HepG2 (cell line): ENCODE results near the gene ARMCX4.

Experiments used
- CHD2 ChIP-seq: IDR thresholded peaks from 2 replicates; pipeline ENCODE4 v1.6.1; 2011; ENCODE audit warnings: low read depth, low read length, improper control_type of control experiment
- FOXP1 ChIP-seq, 2 experiments: fragments of 450-650 bp in 1 of 2; IDR thresholded peaks; 2 replicates each; pipeline ENCODE4 v1.6.1; 2017 to 2018; ENCODE audit warnings: antibody characterized with exemption in 1 of 2
- JUND ChIP-seq: sonication (generic); formaldehyde crosslinking; IDR thresholded peaks from 2 replicates; pipeline ENCODE4 v1.8.0; 2022; ENCODE audit warnings: mild to moderate bottlenecking, missing genetic modification reagents
- MYC ChIP-seq: sonication (generic); formaldehyde crosslinking; IDR thresholded peaks from 2 replicates; pipeline ENCODE4 v1.9.0; 2021; ENCODE audit warnings: missing genetic modification reagents, borderline replicate concordance
- POLR2A ChIP-seq, 2 experiments: IDR thresholded peaks; 2 replicates each; pipeline ENCODE4 v1.6.1; 2011; ENCODE audit warnings: low read depth in 2 of 2, low read length in 2 of 2, mild to moderate bottlenecking in 1 of 2, moderate library complexity in 1 of 2; ENCODE audit not compliant: insufficient read depth in 1 of 2
- POLR2AphosphoS5 ChIP-seq: IDR thresholded peaks from 2 replicates; pipeline ENCODE4 v1.6.1; 2012; ENCODE audit warnings: low read depth, low read length
- YY1 ChIP-seq: IDR thresholded peaks from 2 replicates; pipeline ENCODE4 v1.6.1; 2011; ENCODE audit warnings: low read length, low read depth, moderate library complexity, mild to moderate bottlenecking; ENCODE audit not compliant: insufficient read depth, insufficient replicate concordance
- ZBTB1 ChIP-seq: sonication (generic); formaldehyde crosslinking; IDR thresholded peaks from 2 replicates; pipeline ENCODE4 v1.4.0; 2020; ENCODE audit warnings: missing genetic modification reagents, borderline replicate concordance
- TF ChIP-seq, protein P1 (sequence below): sonication (generic); formaldehyde crosslinking; IDR thresholded peaks from 2 replicates; pipeline ENCODE4 v1.9.0; 2021; ENCODE audit warnings: missing genetic modification reagents, borderline replicate concordance
- TF ChIP-seq, protein P2 (sequence below): sonication (generic); formaldehyde crosslinking; IDR thresholded peaks from 2 replicates; pipeline ENCODE4 v1.4.0; 2020; ENCODE audit warnings: missing genetic modification reagents

GRCh38 chrX:101483705-101484104 is 1.6 kb upstream of the ARMCX4 start:
- TF ChIP-seq, protein P1, sequence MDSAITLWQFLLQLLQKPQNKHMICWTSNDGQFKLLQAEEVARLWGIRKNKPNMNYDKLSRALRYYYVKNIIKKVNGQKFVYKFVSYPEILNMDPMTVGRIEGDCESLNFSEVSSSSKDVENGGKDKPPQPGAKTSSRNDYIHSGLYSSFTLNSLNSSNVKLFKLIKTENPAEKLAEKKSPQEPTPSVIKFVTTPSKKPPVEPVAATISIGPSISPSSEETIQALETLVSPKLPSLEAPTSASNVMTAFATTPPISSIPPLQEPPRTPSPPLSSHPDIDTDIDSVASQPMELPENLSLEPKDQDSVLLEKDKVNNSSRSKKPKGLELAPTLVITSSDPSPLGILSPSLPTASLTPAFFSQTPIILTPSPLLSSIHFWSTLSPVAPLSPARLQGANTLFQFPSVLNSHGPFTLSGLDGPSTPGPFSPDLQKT (CRISPR knock-in tag), result no peak
- TF ChIP-seq POLR2AphosphoS5 (no peak), FOXP1 (IDR thresholded peaks at IDR 0.05) (no peak), FOXP1 (CRISPR knock-in tag; IDR thresholded peaks at IDR 0.05) (no peak), JUND (CRISPR knock-in tag) (no peak), POLR2A (IDR thresholded peaks at IDR 0.05; ENCODE audit: insufficient read depth in 1 of 2, low read depth in 2 of 2, low read length in 2 of 2) (no peak), YY1 (no peak), ZBTB1 (CRISPR knock-in tag) (no peak), CHD2 (no peak), MYC (CRISPR knock-in tag) (no peak)
- TF ChIP-seq, protein P2, sequence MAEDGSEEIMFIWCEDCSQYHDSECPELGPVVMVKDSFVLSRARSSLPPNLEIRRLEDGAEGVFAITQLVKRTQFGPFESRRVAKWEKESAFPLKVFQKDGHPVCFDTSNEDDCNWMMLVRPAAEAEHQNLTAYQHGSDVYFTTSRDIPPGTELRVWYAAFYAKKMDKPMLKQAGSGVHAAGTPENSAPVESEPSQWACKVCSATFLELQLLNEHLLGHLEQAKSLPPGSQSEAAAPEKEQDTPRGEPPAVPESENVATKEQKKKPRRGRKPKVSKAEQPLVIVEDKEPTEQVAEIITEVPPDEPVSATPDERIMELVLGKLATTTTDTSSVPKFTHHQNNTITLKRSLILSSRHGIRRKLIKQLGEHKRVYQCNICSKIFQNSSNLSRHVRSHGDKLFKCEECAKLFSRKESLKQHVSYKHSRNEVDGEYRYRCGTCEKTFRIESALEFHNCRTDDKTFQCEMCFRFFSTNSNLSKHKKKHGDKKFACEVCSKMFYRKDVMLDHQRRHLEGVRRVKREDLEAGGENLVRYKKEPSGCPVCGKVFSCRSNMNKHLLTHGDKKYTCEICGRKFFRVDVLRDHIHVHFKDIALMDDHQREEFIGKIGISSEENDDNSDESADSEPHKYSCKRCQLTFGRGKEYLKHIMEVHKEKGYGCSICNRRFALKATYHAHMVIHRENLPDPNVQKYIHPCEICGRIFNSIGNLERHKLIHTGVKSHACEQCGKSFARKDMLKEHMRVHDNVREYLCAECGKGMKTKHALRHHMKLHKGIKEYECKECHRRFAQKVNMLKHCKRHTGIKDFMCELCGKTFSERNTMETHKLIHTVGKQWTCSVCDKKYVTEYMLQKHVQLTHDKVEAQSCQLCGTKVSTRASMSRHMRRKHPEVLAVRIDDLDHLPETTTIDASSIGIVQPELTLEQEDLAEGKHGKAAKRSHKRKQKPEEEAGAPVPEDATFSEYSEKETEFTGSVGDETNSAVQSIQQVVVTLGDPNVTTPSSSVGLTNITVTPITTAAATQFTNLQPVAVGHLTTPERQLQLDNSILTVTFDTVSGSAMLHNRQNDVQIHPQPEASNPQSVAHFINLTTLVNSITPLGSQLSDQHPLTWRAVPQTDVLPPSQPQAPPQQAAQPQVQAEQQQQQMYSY (CRISPR knock-in tag), result no peak
